Measurements from ENCODE around the gene CAMTA1.

DNA sequence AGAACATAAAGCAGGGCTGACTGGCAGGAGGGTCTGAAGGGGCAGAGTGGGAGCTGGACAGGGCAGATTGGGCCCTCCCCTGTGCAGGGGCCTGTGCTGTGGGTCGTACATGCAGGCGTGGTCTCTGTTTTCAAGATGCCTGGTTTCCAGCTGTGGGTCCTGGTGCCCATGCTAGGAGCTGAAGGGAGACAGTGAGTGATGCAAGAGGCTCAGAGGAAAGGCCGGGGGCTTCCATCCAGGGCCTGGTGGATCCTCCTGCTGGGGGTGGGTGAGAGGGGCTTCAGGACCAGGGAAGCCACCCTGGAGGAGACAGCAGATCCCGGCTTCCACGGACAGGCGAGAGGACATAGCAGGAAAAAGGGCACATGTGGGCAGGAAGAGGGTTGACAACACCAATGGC lies 636.8 kb downstream of the CAMTA1 start:
- TF ChIP-seq, protein P1, sequence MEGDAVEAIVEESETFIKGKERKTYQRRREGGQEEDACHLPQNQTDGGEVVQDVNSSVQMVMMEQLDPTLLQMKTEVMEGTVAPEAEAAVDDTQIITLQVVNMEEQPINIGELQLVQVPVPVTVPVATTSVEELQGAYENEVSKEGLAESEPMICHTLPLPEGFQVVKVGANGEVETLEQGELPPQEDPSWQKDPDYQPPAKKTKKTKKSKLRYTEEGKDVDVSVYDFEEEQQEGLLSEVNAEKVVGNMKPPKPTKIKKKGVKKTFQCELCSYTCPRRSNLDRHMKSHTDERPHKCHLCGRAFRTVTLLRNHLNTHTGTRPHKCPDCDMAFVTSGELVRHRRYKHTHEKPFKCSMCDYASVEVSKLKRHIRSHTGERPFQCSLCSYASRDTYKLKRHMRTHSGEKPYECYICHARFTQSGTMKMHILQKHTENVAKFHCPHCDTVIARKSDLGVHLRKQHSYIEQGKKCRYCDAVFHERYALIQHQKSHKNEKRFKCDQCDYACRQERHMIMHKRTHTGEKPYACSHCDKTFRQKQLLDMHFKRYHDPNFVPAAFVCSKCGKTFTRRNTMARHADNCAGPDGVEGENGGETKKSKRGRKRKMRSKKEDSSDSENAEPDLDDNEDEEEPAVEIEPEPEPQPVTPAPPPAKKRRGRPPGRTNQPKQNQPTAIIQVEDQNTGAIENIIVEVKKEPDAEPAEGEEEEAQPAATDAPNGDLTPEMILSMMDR (IDR thresholded peaks at IDR 0.05), result no peak
- TF ChIP-seq, protein P2, sequence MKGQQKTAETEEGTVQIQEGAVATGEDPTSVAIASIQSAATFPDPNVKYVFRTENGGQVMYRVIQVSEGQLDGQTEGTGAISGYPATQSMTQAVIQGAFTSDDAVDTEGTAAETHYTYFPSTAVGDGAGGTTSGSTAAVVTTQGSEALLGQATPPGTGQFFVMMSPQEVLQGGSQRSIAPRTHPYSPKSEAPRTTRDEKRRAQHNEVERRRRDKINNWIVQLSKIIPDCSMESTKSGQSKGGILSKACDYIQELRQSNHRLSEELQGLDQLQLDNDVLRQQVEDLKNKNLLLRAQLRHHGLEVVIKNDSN (IDR thresholded peaks at IDR 0.05; ENCODE audit: borderline replicate concordance, low read depth), result no peak
- TF ChIP-seq NFIC (IDR thresholded peaks at IDR 0.05; ENCODE audit: borderline replicate concordance) (no peak), SMC3 (IDR thresholded peaks at IDR 0.05; ENCODE audit: low read depth, low read length) (no peak), POLR2AphosphoS5 (IDR thresholded peaks at IDR 0.05; ENCODE audit: low read depth, low read length) (no peak)
- TF ChIP-seq, protein P3, sequence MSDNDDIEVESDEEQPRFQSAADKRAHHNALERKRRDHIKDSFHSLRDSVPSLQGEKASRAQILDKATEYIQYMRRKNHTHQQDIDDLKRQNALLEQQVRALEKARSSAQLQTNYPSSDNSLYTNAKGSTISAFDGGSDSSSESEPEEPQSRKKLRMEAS (IDR thresholded peaks at IDR 0.05; ENCODE audit: low read depth), result no peak
